ENCODE data around the gene CELF2. TPM values are rescaled to one million over a fixed set of nuclear protein-coding genes. Genes with fewer than 3 reads are reported as not detected.
A peak's percentile ranks its signal among the peaks of the same experiment; 100 is the strongest.

Gene CELF2
- total and polyA plus RNA-seq, 7 donors, result 6.0 to 83.1 (median 48.9) TPM

- Histone ChIP-seq H3K4me3 (no peak overlapping the region), H3K27me3 (no peaks in the 10 kb centered on the region), H3K4me1 (no peaks in the 10 kb centered on the region), H3K27ac (no peak overlapping the region), H3K9me3 (no peaks in the 10 kb centered on the region), H3K36me3 (peaks cover 0 to 90% (median 23%) of the 10 kb centered on the region in 4 donors)
- intact Hi-C loops (cut with DNase I), result no loop called here
- peak; percentile 60 for DNase-seq
- no peak for TF ChIP-seq EP300 (IDR thresholded peaks at IDR 0.05)
- no peak for TF ChIP-seq POLR2A (IDR thresholded peaks at IDR 0.05)
- TF ChIP-seq CTCF (IDR thresholded peaks at IDR 0.05), result no peak
- no peak for TF ChIP-seq POLR2AphosphoS5 (IDR thresholded peaks at IDR 0.05)
- 90 to 92% methylated on average over 22 of the region's 22 CpGs for WGBS, 2 donors
Measured at GRCh38 chr10:11301571-11302111, 284.0 kb downstream of the CELF2 start.

- Histone ChIP-seq H3K4me3 (no peak overlapping the region), H3K27ac (no peak overlapping the region), H3K4me1 (no peaks in the 10 kb centered on the region), H3K36me3 (peaks cover 0 to 90% (median 25%) of the 10 kb centered on the region in 4 donors), H3K9me3 (no peaks in the 10 kb centered on the region), H3K27me3 (no peaks in the 10 kb centered on the region)
- 96 to 97% methylated on average over 14 of the region's 14 CpGs for whole genome bisulfite sequencing, 2 donors
- no peak for DNase-seq
- intact Hi-C loops (cut with DNase I), result no loop called here
- TF ChIP-seq POLR2A (IDR thresholded peaks at IDR 0.05), result no peak
- TF ChIP-seq EP300 (IDR thresholded peaks at IDR 0.05), result no peak
- no peak for TF ChIP-seq CTCF (IDR thresholded peaks at IDR 0.05)
- no peak for TF ChIP-seq POLR2AphosphoS5 (IDR thresholded peaks at IDR 0.05)
Measured at GRCh38 chr10:11302181-11302580, 284.5 kb downstream of the CELF2 start.

GRCh38 chr10:11303361-11304170 is 285.9 kb downstream of the CELF2 start:
- peaks cover 0 to 7% (median 3%) of the 10 kb centered on the region in 4 donors for H3K9me3 ChIP-seq
- H3K4me3 ChIP-seq, result no peak overlapping the region
- WGBS, 2 donors, result 91 to 96% methylated on average over 14 of the region's 14 CpGs
- TF ChIP-seq POLR2A (IDR thresholded peaks at IDR 0.05) (no peak), CTCF (IDR thresholded peaks at IDR 0.05) (no peak), EP300 (IDR thresholded peaks at IDR 0.05) (no peak), POLR2AphosphoS5 (IDR thresholded peaks at IDR 0.05) (no peak)
- no peak overlapping the region for H3K27ac ChIP-seq
- no peaks in the 10 kb centered on the region for H3K4me1 ChIP-seq
- intact Hi-C loops (cut with DNase I), result no loop called here
- H3K27me3 ChIP-seq, result no peaks in the 10 kb centered on the region
- H3K36me3 ChIP-seq, result peaks cover 0 to 91% (median 28%) of the 10 kb centered on the region in 4 donors
- DNase-seq, result no peak

GRCh38 chr10:11304906-11305585 is 287.4 kb downstream of the CELF2 start:
- no peaks in the 10 kb centered on the region for H3K4me1 ChIP-seq
- H3K9me3 ChIP-seq, result peaks cover 0 to 7% (median 3%) of the 10 kb centered on the region in 4 donors
- peaks cover 0 to 82% (median 22%) of the 10 kb centered on the region in 4 donors for H3K36me3 ChIP-seq
- H3K4me3 ChIP-seq, result no peak overlapping the region
- DNase-seq, result no peak
- intact Hi-C loops (cut with DNase I), result no loop called here
- no peak overlapping the region for H3K27ac ChIP-seq
- TF ChIP-seq POLR2AphosphoS5 (IDR thresholded peaks at IDR 0.05) (no peak), EP300 (IDR thresholded peaks at IDR 0.05) (no peak), POLR2A (IDR thresholded peaks at IDR 0.05) (no peak), CTCF (IDR thresholded peaks at IDR 0.05) (no peak)
- WGBS, 2 donors, result 98% methylated on average over 11 of the region's 11 CpGs
- no peaks in the 10 kb centered on the region for H3K27me3 ChIP-seq

All from sigmoid colon (tissue), 7 donors.